Measurements from ENCODE around the gene DLEC1. TPM values are rescaled to one million over a fixed set of nuclear protein-coding genes. Genes with fewer than 3 reads are reported as not detected.

Gene DLEC1
- total RNA-seq, 2 donors from 2014 or later = 0.43 to 0.81 TPM

Other genes starting within 250 kb of the DLEC1 start
- 1 to 10 TPM; 6.3 to 7.0 TPM for gene CTDSPL, start 177.3 kb upstream of the DLEC1 start, total RNA-seq
- gene VILL, start 48.4 kb upstream of the DLEC1 start, total RNA-seq = 10 to 100 TPM; 12.5 to 16.1 TPM
- 10 to 100 TPM; 15.4 to 16.8 TPM for gene PLCD1, start 9.6 kb upstream of the DLEC1 start, total RNA-seq
- 10 to 100 TPM; 49.7 to 52.9 TPM for gene ACAA1, start 97.9 kb downstream of the DLEC1 start, total RNA-seq
- gene MYD88, start 99.5 kb downstream of the DLEC1 start, total RNA-seq = 10 to 100 TPM; 27.3 to 38.2 TPM
- 10 to 100 TPM; 46.3 to 51.8 TPM for gene OXSR1, start 126.3 kb downstream of the DLEC1 start, total RNA-seq
- gene SLC22A13, start 226.6 kb downstream of the DLEC1 start, total RNA-seq = 1 to 10 TPM; 1.0 to 1.2 TPM
- gene SLC22A14, start 243.1 kb downstream of the DLEC1 start, total RNA-seq = under 1 TPM; 0.14 to 0.21 TPM

All from activated T-cell treated with anti-CD3 and anti-CD28 coated beads, Interleukin-2, amount 50 U/mL, for 72 hours (primary cell).